K562 (cell line): ENCODE results near the gene UHRF1. TPM values are rescaled to one million over a fixed set of nuclear protein-coding genes. Genes with fewer than 3 reads are reported as not detected.

Experiments used
- DACH1 ChIP-seq: fragments of 450-650 bp; IDR thresholded peaks from 2 replicates; pipeline ENCODE4 v1.6.1; 2018; ENCODE audit not compliant: partially characterized antibody
- EP300 ChIP-seq: IDR thresholded peaks from 2 replicates; pipeline ENCODE4 v1.6.1; 2012; ENCODE audit warnings: low read length, improper control_type of control experiment
- GATAD2A ChIP-seq: fragments of 450-650 bp; IDR thresholded peaks from 2 replicates; pipeline ENCODE4 v1.6.1; 2017
- HDAC1 ChIP-seq, 2 experiments: fragments of 450-650 bp; IDR thresholded peaks; 2 replicates each; pipeline ENCODE4 v1.6.1; 2016 to 2017; ENCODE audit warnings: inconsistent platforms in 1 of 2, mild to moderate bottlenecking in 1 of 2, moderate library complexity in 1 of 2
- ILK ChIP-seq: fragments of 450-650 bp; IDR thresholded peaks from 2 replicates; pipeline ENCODE4 v1.6.1; 2016; ENCODE audit warnings: missing genetic modification characterization, low read depth, mild to moderate bottlenecking, missing compliant biosample characterization, moderate library complexity, borderline replicate concordance
- KDM2B ChIP-seq: fragments of 250-450 bp; sonication (Bioruptor Pico); IDR thresholded peaks from 2 replicates; pipeline ENCODE4 v1.8.0; 2021; ENCODE audit warnings: mild to moderate bottlenecking, moderate library complexity
- MAFG ChIP-seq: fragments of 450-650 bp; conservative IDR thresholded peaks from 2 replicates; pipeline ENCODE4 v1.6.1; 2016; ENCODE audit warnings: missing genetic modification characterization, missing compliant biosample characterization
- MCM5 ChIP-seq: fragments of 450-650 bp; IDR thresholded peaks from 2 replicates; pipeline ENCODE4 v1.6.1; 2016; ENCODE audit warnings: low read depth
- MTA1 ChIP-seq: fragments of 450-650 bp; IDR thresholded peaks from 2 replicates; pipeline ENCODE4 v1.6.1; 2017; ENCODE audit warnings: borderline replicate concordance
- POLR2A ChIP-seq: fragments of 450-650 bp; conservative IDR thresholded peaks from 2 replicates; pipeline ENCODE4 v1.6.1; 2016
- SFPQ ChIP-seq: fragments of 200-400 bp; formaldehyde crosslinking; IDR thresholded peaks from 2 replicates; pipeline ENCODE4 v1.6.1; 2017; ENCODE audit warnings: mild to moderate bottlenecking, low read depth, low read length, moderate library complexity
- SRF ChIP-seq, 2 experiments: fragments of 250-450, 450-650 bp in 1 of 2; sonication (Bioruptor Pico) in 1 of 2; sonication (generic) in 1 of 2; formaldehyde crosslinking; IDR thresholded peaks; 2 replicates each; pipeline versions ENCODE4 v1.5.0 to v1.5.1; 2020 to 2022; ENCODE audit warnings: mild to moderate bottlenecking in 1 of 2, missing genetic modification reagents in 1 of 2
- SRSF9 ChIP-seq: fragments of 200-400 bp; formaldehyde crosslinking; IDR thresholded peaks from 2 replicates; pipeline ENCODE4 v1.6.1; 2017; ENCODE audit warnings: low read depth, low read length, borderline replicate concordance
- TEAD1 ChIP-seq, 2 experiments: fragments of 450-650 bp in 1 of 2; sonication (generic) in 1 of 2; formaldehyde crosslinking; IDR thresholded peaks; 2 replicates each; pipeline versions ENCODE4 v1.4.0 to v1.8.0; 2020 to 2022; ENCODE audit warnings: mild to moderate bottlenecking in 2 of 2, missing genetic modification reagents in 1 of 2
- XRCC5 ChIP-seq: fragments of 200-400 bp; formaldehyde crosslinking; IDR thresholded peaks from 2 replicates; pipeline ENCODE4 v1.6.1; 2017; ENCODE audit warnings: low read depth, mild to moderate bottlenecking, low read length
- ZBTB12 ChIP-seq: fragments of 250-450 bp; sonication (Bioruptor Pico); IDR thresholded peaks from 2 replicates; pipeline ENCODE4 v1.4.0; 2020
- ZFPM2 ChIP-seq: fragments of 250-450 bp; sonication (Bioruptor Pico); IDR thresholded peaks from 2 replicates; pipeline ENCODE4 v1.5.1; 2022; ENCODE audit warnings: mild to moderate bottlenecking
- ZNF12 ChIP-seq: sonication (generic); formaldehyde crosslinking; IDR thresholded peaks from 2 replicates; pipeline ENCODE4 v1.4.0; 2020; ENCODE audit warnings: mild to moderate bottlenecking, missing genetic modification reagents
- ZNF644 ChIP-seq: fragments of 200-800 bp; sonication (Bioruptor generic); IDR thresholded peaks from 2 replicates; pipeline ENCODE4 v1.6.1; 2016; ENCODE audit warnings: low read depth, missing genetic modification characterization, missing compliant biosample characterization
- polyA plus RNA-seq, 8 experiments: library from polyadenylated mRNA; depleted of rRNA in 4 of 8; stranded (reverse) in 5 of 8; unstranded in 3 of 8; fragments of >200 nt; fragmentation: Nextera tagmentation in 2 of 8; fragmentation: Illumina TruSeq in 1 of 8; extraction: Ambion mirVana in 2 of 8; extraction: Trizol in 1 of 8; gene quantifications; 2 replicates each; pipeline versions ENCODE4 v1.2.1 to v1.2.3, GENCODE V29; 2011 to 2014; ENCODE audit warnings: inconsistent platforms in 1 of 8, missing spikeins in 1 of 8
- total RNA-seq, 7 experiments: library from RNA; depleted of rRNA in 6 of 7; stranded (reverse); fragments of >200 nt in 6 of 7; fragmentation: Illumina TruSeq in 2 of 7; extraction: Trizol in 2 of 7; gene quantifications; 2 replicates each; pipeline versions ENCODE4 v1.2.1 to v1.2.3, GENCODE V29; 2011 to 2021; ENCODE audit warnings: low replicate concordance in 1 of 7
- TF ChIP-seq, protein P1 (sequence below): sonication (generic); formaldehyde crosslinking; IDR thresholded peaks from 2 replicates; pipeline ENCODE4 v1.8.0; 2022; ENCODE audit warnings: mild to moderate bottlenecking, low read depth, missing genetic modification reagents
- TF ChIP-seq, protein P2 (sequence below): fragments of 450-650 bp; IDR thresholded peaks from 2 replicates; pipeline ENCODE4 v1.6.1; 2017; ENCODE audit warnings: mild to moderate bottlenecking, moderate library complexity
- TF ChIP-seq, protein P3 (sequence below): fragments of 250-450 bp; sonication (Bioruptor Pico); IDR thresholded peaks from 2 replicates; pipeline ENCODE4 v1.5.0; 2020; ENCODE audit warnings: mild to moderate bottlenecking, borderline replicate concordance

Gene UHRF1
- total and polyA plus RNA-seq, 9 of the 15 experiments (the other 6 are each of a cell fraction or from before 2014, with no cell fraction given), result 6.0 to 101 (median 30.9) TPM

- peak; percentile 94 to 96 for TF ChIP-seq HDAC1 (IDR thresholded peaks at IDR 0.05)
- no peak for TF ChIP-seq POLR2A
- TF ChIP-seq MCM5, result no peak
- TF ChIP-seq, protein P1, sequence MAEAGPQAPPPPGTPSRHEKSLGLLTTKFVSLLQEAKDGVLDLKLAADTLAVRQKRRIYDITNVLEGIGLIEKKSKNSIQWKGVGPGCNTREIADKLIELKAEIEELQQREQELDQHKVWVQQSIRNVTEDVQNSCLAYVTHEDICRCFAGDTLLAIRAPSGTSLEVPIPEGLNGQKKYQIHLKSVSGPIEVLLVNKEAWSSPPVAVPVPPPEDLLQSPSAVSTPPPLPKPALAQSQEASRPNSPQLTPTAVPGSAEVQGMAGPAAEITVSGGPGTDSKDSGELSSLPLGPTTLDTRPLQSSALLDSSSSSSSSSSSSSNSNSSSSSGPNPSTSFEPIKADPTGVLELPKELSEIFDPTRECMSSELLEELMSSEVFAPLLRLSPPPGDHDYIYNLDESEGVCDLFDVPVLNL (CRISPR knock-in tag), result no peak
- peak; percentile 47; the same call in 1 of the 2 replicates for TF ChIP-seq GATAD2A
- TF ChIP-seq SFPQ, result no peak
- TF ChIP-seq, protein P2, sequence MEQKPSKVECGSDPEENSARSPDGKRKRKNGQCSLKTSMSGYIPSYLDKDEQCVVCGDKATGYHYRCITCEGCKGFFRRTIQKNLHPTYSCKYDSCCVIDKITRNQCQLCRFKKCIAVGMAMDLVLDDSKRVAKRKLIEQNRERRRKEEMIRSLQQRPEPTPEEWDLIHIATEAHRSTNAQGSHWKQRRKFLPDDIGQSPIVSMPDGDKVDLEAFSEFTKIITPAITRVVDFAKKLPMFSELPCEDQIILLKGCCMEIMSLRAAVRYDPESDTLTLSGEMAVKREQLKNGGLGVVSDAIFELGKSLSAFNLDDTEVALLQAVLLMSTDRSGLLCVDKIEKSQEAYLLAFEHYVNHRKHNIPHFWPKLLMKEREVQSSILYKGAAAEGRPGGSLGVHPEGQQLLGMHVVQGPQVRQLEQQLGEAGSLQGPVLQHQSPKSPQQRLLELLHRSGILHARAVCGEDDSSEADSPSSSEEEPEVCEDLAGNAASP, result no peak
- peak; percentile 76 for TF ChIP-seq EP300
- TF ChIP-seq TEAD1 (CRISPR knock-in tag; IDR thresholded peaks at IDR 0.05), result peak; percentile 16 to 73; a peak in 2 of 4 replicates
- TF ChIP-seq ILK, result no peak
- no peak for TF ChIP-seq ZNF12 (CRISPR knock-in tag)
- TF ChIP-seq SRSF9, result no peak
- no peak for TF ChIP-seq KDM2B (CRISPR knock-in tag)
- peak; percentile 85 for TF ChIP-seq MTA1
- no peak for TF ChIP-seq ZBTB12 (CRISPR knock-in tag)
- TF ChIP-seq XRCC5, result peak; percentile 62; the same call in 1 of the 2 replicates
- TF ChIP-seq DACH1, result peak; percentile 64
- TF ChIP-seq, protein P3, sequence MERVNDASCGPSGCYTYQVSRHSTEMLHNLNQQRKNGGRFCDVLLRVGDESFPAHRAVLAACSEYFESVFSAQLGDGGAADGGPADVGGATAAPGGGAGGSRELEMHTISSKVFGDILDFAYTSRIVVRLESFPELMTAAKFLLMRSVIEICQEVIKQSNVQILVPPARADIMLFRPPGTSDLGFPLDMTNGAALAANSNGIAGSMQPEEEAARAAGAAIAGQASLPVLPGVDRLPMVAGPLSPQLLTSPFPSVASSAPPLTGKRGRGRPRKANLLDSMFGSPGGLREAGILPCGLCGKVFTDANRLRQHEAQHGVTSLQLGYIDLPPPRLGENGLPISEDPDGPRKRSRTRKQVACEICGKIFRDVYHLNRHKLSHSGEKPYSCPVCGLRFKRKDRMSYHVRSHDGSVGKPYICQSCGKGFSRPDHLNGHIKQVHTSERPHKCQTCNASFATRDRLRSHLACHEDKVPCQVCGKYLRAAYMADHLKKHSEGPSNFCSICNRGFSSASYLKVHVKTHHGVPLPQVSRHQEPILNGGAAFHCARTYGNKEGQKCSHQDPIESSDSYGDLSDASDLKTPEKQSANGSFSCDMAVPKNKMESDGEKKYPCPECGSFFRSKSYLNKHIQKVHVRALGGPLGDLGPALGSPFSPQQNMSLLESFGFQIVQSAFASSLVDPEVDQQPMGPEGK (CRISPR knock-in tag), result no peak
- TF ChIP-seq SRF (CRISPR knock-in tag; IDR thresholded peaks at IDR 0.05), result no peak
- no peak for TF ChIP-seq ZFPM2 (CRISPR knock-in tag)
- TF ChIP-seq ZNF644 (tag), result no peak
- TF ChIP-seq MAFG (tag), result no peak
Observed at GRCh38 chr19:4870025-4870700, 39.1 kb upstream of the UHRF1 start (continued).
